SK-N-MC (cell line): ENCODE measurements around the gene AJAP1.

Experiments used
- EZH2 ChIP-seq: fragments of 200-600 bp; sonication (generic); IDR thresholded peaks from one replicate; pipeline ENCODE4 v1.6.1; 2017; ENCODE audit warnings: antibody characterized with exemption
- FOXP2 ChIP-seq: optimal IDR thresholded peaks from 2 replicates; pipeline ENCODE3; 2011; ENCODE audit warnings: mild to moderate bottlenecking, moderate library complexity; ENCODE audit not compliant: insufficient read depth; ENCODE audit errors: extremely low read length, control extremely low read depth
- POLR2AphosphoS5 ChIP-seq: IDR thresholded peaks from 2 replicates; pipeline ENCODE4 v1.6.1; 2012; ENCODE audit warnings: mild to moderate bottlenecking, low read depth, low read length, borderline replicate concordance

DNA sequence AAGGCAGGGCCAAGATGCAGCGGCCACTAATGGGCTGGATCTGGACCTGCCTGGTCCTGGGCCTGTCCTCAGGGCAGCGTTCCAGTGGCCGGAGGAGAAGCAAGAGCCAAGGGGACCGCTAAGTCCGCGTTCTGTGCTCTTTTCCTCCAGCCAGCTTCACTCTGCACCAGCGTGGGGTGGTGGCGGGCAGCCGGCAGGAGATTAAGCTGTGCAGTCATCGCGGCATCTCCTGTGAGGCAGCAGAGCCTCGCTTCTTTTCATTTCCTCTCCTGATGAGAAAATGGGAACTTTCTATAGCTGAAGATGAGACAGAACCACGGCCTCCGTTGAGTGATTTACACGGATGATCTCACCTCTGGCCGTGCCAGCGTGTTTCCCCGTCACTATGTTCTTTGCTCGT is 43.4 kb downstream of the AJAP1 start:
- no peak for TF ChIP-seq EZH2
- no peak for TF ChIP-seq POLR2AphosphoS5
- no peak for TF ChIP-seq FOXP2
